Central memory CD4-positive, alpha-beta T cell (primary cell): Measurements from ENCODE around the gene TRAPPC2L.

Experiments used
- DNase-seq: peaks from one replicate; pipeline ENCODE4 v3.0.0; 2022
- total RNA-seq, 3 experiments: gene quantifications; one replicate each; lab custom pipeline; 2026; lab: John Stamatoyannopoulos, UW

The TRAPPC2L gene, protein sequence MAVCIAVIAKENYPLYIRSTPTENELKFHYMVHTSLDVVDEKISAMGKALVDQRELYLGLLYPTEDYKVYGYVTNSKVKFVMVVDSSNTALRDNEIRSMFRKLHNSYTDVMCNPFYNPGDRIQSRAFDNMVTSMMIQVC
- 17.4 to 37.6 (median 36.6) reads per million in 3 experiments for total RNA-seq

GRCh38 chr16:88856828-88857727 lies at the start of gene TRAPPC2L, which contains the start of gene GALNS:
TSS of gene TRAPPC2L (plus strand) at chr16:88857127. CDS start at chr16:88857151, 24 bp downstream.
TSS of gene GALNS (minus strand) at chr16:88856947. CDS start at chr16:88856877, 70 bp downstream.
- DNase-seq: peak; percentile 97

DNA sequence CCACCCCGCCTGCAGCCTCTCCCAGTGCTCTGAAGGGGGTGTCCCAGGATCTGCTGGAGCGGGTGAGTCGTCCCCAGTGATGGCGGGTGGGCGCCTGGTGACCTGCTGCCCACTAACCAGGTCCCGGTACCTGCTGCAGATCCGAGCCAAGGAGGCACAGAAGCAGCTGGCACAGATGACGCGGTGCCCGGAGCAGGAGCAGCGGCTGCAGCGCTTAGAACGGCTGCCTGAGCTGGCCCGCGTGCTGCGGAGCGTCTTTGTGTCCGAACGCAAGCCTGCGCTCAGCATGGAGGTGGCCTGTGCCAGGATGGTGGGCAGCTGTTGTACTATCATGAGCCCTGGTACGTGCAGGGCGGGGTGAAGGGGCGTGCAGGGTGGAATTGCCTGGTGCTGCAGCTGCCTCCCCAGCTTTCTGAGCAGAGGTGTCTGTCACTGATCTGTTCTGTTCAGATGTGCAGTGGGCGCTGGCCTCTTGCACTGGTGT lies 49.7 kb upstream of the TRAPPC2L start:
- DNase-seq: no peak

DNA sequence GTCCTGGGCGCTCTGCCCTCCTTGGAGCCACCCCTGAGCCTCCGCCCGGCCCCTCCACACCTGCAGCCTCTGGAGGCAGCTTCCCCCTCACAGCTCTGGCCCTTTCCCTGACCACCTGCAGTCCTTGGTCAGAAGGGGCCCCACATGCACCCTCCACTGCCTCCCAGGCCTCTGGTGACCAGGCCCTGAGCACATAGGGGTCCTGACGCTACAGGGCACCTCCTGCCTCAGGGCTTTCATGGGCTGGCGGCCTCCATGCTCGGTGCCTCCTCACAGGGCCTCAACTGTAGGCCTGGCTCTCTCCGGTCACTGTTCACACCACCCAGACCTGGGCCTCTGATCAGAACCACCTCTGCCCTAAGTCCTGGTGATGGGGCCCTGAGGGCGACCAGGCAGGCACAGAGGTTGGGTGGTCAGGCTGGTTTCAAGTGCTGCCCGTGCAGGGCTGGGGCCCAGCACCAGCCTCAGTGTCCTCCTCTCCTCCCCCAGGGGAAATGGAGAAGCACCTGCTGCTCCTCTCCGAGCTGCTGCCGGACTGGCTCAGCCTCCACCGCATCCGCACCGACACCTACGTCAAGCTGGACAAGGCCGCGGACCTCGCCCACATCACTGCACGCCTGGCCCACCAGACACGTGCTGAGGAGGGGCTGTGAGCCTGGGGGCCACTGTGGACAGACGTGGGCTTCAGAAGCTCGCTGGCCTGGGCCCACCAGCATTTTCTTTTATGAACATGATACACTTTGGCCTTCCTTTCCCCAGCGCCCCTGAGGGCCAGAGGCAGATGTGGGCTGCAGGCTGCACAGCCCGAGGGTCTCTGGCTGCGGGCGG lies 49.1 kb upstream of the TRAPPC2L start:
- DNase-seq: no peak

- no peak for DNase-seq
These were observed 47.8 kb upstream of the TRAPPC2L start for GRCh38 chr16:88809068-88809675.

- no peak for DNase-seq
These were observed 47.2 kb upstream of the TRAPPC2L start for GRCh38 chr16:88809676-88810165.

DNA sequence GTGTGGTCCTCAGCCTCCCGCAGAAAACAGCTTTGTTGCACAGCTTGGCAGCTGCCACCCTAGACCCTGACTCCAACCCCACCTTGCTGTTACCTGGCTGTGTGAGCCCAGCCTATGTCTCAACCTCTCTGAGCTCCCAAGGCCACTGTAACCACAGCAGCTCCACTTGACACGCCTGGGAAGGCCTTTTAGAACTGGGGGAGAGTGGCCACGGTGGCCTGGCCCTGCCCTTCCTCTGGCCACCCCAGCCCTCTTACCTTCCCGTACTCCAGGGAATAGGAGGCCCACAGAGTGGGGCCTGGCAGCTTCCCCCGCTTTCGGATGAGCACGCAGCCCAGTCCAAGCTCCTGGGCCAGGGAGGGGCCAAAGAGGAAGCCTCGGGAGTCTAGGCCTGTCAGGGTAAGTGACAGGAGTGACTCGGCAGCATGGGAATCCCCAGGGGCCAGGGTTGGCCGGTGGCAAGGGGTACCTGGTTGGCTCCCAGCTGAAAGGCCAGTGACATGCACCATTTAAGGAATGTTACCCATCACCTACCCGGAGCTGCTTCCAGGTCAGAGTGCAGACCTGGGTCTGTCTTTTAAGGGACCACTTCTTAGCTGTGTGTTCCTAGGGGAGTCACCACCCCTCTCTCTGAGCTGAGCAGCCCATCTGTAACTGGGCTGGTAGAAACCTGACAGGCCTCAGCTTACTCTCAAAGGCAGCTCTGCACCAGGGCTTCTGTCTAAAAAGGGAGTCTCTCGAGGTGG lies 46.6 kb upstream of the TRAPPC2L start:
- DNase-seq: no peak

- DNase-seq: peak; percentile 57
These were observed 45.8 kb upstream of the TRAPPC2L start for GRCh38 chr16:88810912-88811768.

GRCh38 chr16:88811769-88812512 lies 45.0 kb upstream of the TRAPPC2L start, which contains the start of gene APRT:
TSS of gene APRT (minus strand) at chr16:88811928. CDS start at chr16:88811899, 29 bp downstream.
- peak; percentile 96 for DNase-seq

GRCh38 chr16:88812513-88813268 lies 44.2 kb upstream of the TRAPPC2L start:
- DNase-seq: no peak

- DNase-seq: no peak
These were observed 43.4 kb upstream of the TRAPPC2L start for GRCh38 chr16:88813269-88814143.

DNA sequence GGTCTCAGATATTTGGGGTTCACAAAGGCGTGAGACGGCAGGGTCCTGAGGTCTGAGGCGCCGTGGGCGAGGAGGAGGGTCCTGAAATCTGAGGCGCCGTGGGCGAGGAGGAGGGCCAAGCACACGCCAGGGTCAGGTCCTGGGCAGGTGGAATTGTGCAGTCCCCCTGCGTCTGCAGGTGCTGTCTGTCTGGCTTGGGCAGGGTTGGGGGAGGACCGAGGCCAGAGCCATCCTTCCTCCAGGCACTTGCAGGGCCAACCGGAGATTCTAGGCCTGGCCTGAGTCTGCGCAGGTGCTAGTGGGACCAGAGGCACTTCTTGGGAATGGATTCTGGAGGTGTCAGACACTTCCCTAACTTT lies 42.8 kb upstream of the TRAPPC2L start:
- no peak for DNase-seq

GRCh38 chr16:88815227-88815626 lies 41.7 kb upstream of the TRAPPC2L start:
- DNase-seq: no peak

GRCh38 chr16:88815901-88816589 lies 40.9 kb upstream of the TRAPPC2L start:
- peak; percentile 34 for DNase-seq

GRCh38 chr16:88816736-88817535 lies 40.0 kb upstream of the TRAPPC2L start:
- no peak for DNase-seq

DNA sequence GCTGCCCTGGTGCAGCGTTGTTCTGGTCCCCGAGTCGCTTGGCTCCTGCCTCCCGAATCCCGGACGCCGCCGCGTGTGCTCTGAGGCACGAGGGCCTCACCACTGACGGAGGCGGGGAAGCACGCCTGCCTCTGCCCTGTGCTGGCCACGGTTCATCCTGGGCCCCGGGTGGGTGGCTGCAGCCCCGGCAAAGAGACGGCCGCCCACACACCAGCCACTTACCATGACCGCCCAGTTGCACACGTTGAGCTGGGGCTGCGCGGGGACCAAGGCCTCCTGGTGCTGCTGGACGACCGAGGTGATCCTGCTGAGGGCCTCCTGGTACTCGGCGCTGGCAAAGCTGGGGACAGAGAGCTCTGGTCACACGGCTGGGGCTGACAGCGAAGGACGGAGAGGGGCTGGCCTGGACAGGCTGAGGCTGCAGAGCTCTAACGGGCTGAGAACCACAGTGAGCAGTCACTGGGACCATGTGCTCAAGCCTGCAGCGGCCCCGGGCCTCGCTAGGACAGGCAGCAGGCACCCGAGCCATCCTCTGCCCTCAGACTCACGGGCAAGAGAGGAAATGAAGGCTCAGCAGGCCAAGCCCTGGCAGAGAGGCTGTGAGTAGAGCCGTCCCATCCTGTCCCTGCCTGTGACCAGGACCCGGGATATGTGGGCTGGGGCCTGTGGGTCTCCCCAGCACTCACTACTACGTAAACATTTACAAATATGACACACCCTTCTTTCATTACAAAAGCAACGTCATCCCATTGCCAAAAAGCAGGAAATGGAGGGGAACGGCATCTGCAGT lies 38.9 kb upstream of the TRAPPC2L start:
- no peak for DNase-seq

GRCh38 chr16:88818575-88818874 lies 38.4 kb upstream of the TRAPPC2L start:
- no peak for DNase-seq
